ENCODE data around the gene KCND3. TPM values are rescaled to one million over a fixed set of nuclear protein-coding genes. Genes with fewer than 3 reads are reported as not detected.

KCND3 gene
- total and polyA plus RNA-seq, 2 experiments from 2014 or later: 0.10 to 0.18 TPM

GRCh38 chr1:111978695-111979094, 10.8 kb downstream of the KCND3 start:
- no peak for ATAC-seq

More at GRCh38 chr1:111978695-111979094, 10.8 kb downstream of the KCND3 start:
- H3K27ac ChIP-seq (ENCODE audit: low read depth): no peak overlapping the region
- H4K20me1 ChIP-seq (replicated peaks; ENCODE audit: insufficient read depth): no peaks in the 10 kb centered on the region
- no peaks in the 10 kb centered on the region for H3F3A ChIP-seq (replicated peaks; ENCODE audit: low read depth)
- no peak overlapping the region for H3K4me3 Mint-ChIP-seq
- H3K9me3 Mint-ChIP-seq: peaks cover 10% of the 10 kb centered on the region
- no peaks in the 10 kb centered on the region for H3K27me3 ChIP-seq (ENCODE audit: insufficient read depth)
- H3K4me3 ChIP-seq: no peak overlapping the region
- H3K9me2 ChIP-seq (ENCODE audit: insufficient read depth): peaks cover 4% of the 10 kb centered on the region; the same call in 1 of the 2 replicates
- H3K36me3 Mint-ChIP-seq (ENCODE audit: low read depth): peaks cover 5% of the 10 kb centered on the region; the same call in 1 of the 3 replicates
- H3K4me1 Mint-ChIP-seq: peaks cover 18% of the 10 kb centered on the region
- H2AFZ ChIP-seq: no peak overlapping the region
- no peak for DNase-seq (ENCODE audit: low spot score)
- TF ChIP-seq CTCF (conservative IDR thresholded peaks at IDR 0.05; ENCODE audit: low read depth in 2 of 2) (no peak), ZNF114 (CRISPR knock-in tag; IDR thresholded peaks at IDR 0.05) (no peak), ZNF462 (CRISPR knock-in tag; IDR thresholded peaks at IDR 0.05) (no peak), STAT1 (IDR thresholded peaks at IDR 0.05; ENCODE audit: unreplicated experiment) (no peak), REST (IDR thresholded peaks at IDR 0.05; ENCODE audit: unreplicated experiment) (no peak), NANOG (IDR thresholded peaks at IDR 0.05; ENCODE audit: borderline replicate concordance) (no peak), POLR2AphosphoS5 (IDR thresholded peaks at IDR 0.05; ENCODE audit: low read depth) (no peak), ZNF331 (CRISPR knock-in tag; IDR thresholded peaks at IDR 0.05; ENCODE audit: low read depth) (no peak), EZH2phosphoT487 (IDR thresholded peaks at IDR 0.05; ENCODE audit: unreplicated experiment) (no peak), EZH2 (IDR thresholded peaks at IDR 0.05; ENCODE audit: low read depth, unreplicated experiment) (no peak), JUNB (IDR thresholded peaks at IDR 0.05; ENCODE audit: unreplicated experiment) (no peak), ETS1 (IDR thresholded peaks at IDR 0.05) (no peak), CREB1 (CRISPR knock-in tag; IDR thresholded peaks at IDR 0.05; ENCODE audit: low read depth) (no peak)
- H3K4me1 ChIP-seq (ENCODE audit: insufficient read depth): no peaks in the 10 kb centered on the region; the same call in 1 of the 2 replicates
- peaks cover 6% of the 10 kb centered on the region for H3K27me3 Mint-ChIP-seq (ENCODE audit: insufficient read depth, low read depth, poor library complexity)
- H3K36me3 ChIP-seq (ENCODE audit: insufficient read depth): no peaks in the 10 kb centered on the region
- H3K4me2 ChIP-seq: no peak overlapping the region
- H3K27ac Mint-ChIP-seq: no peak overlapping the region
- no peaks in the 10 kb centered on the region for H3K79me2 ChIP-seq (replicated peaks; ENCODE audit: insufficient read depth)
